Stimulated activated CD4-positive, alpha-beta T cell treated with anti-CD3 and anti-CD28 coated beads, Interleukin-15, amount 100 ng/mL, for 1 hour (primary cell): ENCODE data around the gene UBE2E2.
"Not testable (repeated sequence)": the region's sequence is repeated elsewhere in the genome, so short reads cannot be mapped to it uniquely, and the experiment has no call there.

Experiments used
- DNase-seq, 2 donors: peaks; one replicate each; pipeline ENCODE4 v3.0.0-alpha.2; 2020; ENCODE audit warnings: low read depth in 1 of 2, low spot score in 1 of 2

The UBE2E2 gene

GRCh38 chr3:23324745-23325144 lies 121.6 kb downstream of the UBE2E2 start:
- no peak for DNase-seq

DNA sequence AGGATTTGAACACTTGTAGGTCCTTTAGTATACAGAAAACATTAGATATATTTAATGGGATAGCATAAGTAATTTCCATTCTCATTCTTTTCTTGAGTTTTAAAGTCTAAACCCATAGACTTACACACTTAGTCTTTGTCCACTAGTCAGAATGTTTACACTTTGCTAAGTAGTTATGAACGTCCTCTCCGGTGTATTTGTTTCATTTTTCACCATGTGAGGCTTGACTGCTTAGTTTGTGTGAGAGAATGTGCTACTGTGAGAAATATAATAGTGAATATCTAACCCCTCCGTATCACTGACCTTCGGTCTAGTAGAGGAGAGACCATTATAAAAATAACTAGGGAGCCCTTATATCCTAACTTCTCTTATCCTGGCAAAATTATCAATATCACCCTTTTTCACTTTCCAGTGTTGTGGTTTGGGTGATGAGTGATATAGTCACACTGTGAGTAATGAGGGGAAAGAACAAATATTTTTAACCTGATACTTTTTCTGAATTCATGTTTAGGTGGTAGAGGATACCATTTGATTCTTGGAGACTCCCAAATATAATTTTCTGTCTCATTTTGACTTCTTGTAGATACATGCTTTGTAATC lies 122.4 kb downstream of the UBE2E2 start:
- no peak for DNase-seq

DNA sequence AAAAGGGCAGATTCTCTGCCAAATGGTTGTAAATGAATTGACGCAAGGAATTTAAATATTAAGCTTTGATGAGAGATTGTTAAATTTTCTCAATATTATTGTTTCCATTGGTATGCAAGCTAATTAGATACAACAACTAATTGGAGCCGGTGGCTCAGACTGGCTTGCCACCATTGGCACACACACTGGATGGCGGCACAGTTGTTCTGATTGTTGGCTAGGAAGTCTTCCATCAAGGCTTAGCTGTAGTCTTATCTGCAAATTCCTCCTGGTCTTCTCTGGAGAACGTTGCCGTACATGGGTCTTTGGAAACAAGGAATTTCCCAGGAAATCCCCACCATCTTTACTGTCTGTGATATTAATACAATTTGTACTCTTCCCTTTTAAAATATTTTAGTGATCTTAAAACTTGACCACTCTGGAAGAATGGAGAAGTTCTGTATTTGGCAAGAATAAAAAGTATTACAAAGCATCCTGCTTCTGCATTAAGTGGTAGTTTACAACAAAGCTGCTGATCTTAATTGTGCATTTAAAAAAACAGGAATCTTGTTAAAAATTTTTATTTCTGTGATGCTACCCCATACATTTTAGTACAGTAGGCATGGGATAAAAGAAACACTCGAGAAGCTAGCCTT lies 126.5 kb downstream of the UBE2E2 start:
- no peak for DNase-seq

DNA sequence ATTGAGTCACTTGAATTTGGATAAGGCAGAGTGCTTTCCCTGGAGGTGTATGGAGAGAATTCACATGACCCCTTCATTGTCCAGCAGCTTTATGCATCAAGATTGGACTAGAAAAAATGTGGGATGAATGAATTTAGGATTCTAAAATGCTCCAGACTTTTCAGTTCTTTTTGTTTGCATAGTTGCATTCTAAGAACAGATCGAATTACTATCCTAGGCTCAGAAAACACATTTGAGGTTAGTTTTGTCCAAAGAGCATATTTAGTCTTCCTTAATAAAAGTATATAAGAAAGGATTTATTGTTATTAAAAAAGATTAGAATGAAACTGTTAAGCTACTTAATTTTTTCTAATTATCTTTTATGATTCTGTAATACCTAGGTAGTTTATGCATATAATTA lies 127.4 kb downstream of the UBE2E2 start:
- DNase-seq = no peak

DNA sequence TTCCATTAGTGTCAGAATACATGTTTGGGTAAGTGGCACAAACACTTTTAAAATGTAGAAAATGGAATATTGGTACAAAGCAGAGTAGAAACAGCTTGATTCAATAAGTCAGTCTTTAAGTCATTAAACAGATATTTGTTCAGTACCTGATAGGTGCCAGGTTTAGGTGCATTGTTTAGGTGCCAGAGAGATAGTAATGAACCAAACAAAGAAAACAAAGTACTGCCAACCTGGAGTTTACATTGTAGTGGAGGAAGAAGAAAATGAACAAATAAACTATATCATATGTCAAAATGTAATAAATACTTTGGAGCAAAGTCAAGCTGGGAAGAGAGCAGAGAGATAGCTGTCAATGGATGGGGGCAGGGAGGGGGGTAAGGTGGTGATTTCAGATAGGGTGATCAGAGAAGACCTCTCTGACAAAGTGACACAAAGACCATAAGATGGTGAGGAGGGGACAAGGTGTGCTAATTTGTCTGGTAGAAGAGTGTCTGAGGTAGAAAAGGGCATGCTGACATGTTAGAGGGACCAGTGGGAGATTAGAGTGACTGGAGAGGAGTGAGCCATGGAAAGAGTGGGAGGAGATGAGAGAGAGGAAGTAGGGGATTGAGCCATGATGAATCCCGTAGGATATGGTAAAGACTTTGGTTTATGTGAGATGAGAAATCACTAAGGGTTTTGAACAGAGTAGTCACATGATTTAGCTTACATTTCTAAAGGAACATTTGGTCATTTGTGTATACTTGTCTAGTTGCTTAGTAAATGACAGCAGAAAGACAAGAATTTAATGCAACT lies 128.2 kb downstream of the UBE2E2 start:
- no peak for DNase-seq

DNA sequence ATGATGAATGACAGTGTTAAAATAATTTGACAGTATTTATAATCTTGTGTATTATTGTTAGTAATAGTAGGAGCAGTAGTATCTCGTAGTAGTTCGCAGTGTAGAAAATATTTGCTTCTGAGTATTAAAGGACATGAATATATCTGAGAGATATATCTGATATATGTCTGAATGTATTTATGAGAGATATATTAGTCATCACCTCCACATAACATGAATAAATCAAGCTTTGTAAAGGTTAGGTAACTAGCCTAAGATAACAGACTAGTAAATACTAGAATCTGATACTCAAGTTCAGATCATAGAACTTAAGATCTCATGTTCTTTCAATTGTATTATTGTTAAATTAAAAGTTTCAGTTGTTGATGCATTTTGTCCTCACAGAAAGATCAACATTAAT lies 130.5 kb downstream of the UBE2E2 start:
- DNase-seq = no peak

DNA sequence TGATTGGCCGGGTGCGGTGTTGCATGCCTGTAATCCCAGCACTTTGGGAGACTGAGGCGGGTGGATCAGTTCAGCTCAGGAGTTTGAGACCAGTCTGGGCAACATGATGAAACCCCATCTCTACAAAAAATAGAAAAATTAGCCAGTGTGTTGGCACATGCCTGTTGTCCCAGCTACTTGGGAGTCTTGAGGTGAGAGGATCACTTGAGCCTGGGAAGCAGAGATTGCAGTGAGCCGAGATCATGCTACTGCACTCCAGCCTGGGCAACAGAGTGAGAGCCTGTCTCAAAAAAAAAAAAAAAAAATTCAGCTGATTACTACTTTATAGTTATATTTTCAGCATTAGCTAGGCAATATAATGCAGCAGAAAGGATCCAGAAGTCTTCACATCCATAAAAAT lies 133.7 kb downstream of the UBE2E2 start:
- DNase-seq = not testable (repeated sequence)

DNA sequence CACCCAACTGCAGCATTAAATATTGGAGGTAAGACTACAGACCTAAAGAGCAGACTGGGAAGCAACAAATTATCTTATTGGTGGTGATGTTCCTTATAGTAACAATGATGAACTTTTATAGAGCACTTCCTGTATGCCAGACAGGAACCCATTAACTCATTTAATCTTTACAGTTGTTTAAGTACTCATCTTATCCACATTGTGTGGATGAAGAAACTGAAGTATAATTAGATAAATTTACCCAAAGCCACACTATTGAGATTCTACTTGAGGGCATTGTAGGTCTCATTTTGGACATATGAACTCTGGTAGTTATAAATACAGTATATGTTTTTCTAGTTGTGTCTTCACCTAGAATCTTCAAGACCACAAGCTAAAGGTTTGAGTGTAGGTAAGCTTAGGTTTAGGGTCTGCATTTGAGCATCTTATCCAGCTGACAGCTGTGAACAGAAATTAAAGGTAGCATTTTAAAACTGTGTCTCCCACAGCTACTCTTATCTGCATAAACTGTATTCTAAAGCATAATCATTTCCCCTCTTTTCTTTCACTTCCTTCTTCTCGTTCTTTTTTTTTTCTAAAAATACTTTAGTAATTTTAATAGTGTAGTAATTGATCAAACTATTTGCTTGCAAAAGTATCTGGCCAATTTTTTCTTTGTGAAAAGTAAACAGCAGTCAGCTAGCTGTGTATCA lies 138.2 kb downstream of the UBE2E2 start:
- no peak for DNase-seq

- no peak for DNase-seq
Observed at GRCh38 chr3:23342343-23342742, 139.2 kb downstream of the UBE2E2 start.

DNA sequence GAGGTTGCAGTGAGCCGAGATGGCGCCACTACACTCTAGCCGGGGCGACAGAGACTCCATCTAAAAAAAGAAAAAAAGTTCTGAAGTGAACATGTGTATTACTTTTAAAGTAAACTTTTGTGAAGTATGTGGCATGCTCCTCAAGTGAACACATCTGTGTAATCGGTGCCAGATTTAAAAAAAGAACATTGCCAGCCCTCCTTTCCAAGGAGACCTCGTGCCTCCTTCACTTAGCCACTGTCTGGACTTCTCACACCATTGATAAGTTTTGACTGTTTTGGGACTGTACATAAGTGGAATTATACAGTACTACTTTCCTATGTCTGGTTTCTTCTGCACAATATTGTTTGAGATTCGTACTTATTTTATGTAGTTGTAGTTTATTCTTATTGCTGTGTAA lies 140.4 kb downstream of the UBE2E2 start:
- DNase-seq = no peak

DNA sequence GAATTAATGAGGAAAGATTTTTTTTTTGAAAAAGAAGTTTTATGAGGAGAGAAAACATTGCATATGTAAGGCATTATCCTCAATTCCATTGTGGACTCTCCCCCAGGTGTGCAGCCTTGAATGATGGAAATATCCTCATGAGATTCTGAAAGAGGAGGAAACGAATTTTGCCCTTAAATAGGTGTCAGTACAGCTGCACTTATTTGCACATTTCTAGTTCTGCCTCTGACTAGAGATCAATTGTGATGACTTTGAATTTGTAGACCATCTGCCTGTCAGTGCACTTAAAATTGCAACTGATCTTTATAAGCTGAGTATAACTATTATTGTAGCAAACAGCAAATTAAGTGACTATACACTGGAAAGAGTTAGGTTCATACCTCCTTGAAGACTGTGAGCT lies 141.8 kb downstream of the UBE2E2 start:
- no peak for DNase-seq

DNA sequence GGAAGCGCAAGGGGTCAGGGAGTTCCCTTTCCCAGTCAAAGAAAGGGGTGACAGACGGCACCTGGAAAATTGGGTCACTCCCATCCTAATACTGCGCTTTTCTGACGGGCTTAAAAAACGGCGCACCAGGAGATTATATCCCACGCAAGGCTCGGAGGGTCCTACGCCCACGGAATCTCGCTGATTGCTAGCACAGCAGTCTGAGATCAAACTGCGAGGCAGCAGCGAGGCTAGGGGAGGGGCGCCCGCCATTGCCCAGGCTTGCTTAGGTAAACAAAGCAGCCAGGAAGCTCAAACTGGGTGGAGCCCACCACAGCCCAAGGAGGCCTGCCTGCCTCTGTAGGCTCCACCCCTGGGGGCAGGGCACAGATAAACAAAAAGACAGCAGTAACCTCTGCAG lies 146.3 kb downstream of the UBE2E2 start:
- DNase-seq = not testable (repeated sequence)

DNA sequence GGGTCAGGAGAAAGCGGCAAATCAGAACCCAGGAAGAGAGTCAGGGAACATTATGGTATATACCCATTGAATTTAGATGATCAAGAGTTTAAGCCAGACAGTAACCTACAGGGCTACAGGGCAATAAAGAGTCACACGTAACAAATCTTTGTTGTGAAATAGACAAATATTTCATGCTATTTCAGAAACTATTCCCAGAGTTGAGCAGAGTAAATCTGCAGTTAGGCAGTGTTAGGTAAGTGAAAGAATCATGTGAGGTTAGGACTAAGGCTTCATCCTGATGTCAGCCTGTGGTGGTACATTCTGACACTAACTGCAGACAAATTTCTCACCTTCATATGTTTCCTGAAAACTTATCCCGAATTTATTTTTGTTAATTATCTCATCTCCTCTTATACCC lies 153.0 kb downstream of the UBE2E2 start:
- no peak for DNase-seq

- no peak for DNase-seq
Observed at GRCh38 chr3:23356923-23357322, 153.8 kb downstream of the UBE2E2 start.

- no peak for DNase-seq
Observed at GRCh38 chr3:23359116-23359515, 156.0 kb downstream of the UBE2E2 start.

GRCh38 chr3:23365066-23365465 lies 161.9 kb downstream of the UBE2E2 start:
- DNase-seq = no peak

DNA sequence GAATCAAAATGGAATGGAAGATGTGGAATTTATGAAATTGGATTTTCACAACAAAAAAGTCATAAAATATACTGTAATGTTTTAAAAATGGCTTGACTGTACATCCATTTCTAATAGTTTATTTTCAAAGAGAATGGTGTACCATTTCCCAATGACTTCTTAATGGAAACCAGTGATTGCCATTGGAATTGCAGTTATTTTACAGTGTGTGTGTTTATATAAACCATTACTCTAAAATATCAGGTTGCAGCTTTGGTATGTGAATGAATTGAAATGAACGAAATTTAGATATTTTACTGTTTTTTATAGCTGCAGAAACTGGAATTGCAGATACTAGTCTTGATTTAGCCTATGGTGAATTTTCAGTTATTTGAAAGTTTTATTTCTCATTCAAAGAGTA lies 165.6 kb downstream of the UBE2E2 start:
- DNase-seq = no peak

DNA sequence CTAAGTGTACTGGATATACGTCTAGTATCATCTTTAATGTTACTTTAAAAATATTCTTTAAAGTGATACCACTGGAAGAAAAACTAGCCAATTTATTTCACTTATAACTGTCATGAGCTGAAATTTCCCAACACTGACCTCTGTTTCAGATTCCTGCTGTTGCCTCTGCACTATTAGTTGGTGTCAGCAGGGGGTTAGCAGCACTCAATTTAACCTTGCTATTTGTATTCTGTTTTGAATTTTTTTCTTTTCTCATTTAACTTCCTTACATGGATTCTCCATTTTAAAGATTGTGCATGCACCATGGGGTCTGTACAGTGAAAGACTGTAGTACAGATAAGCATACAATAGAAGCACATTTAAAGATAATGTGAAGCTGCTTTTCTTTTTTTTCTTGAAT lies 169.2 kb downstream of the UBE2E2 start:
- no peak for DNase-seq

- no peak for DNase-seq
Observed at GRCh38 chr3:23376516-23377248, 173.6 kb downstream of the UBE2E2 start.

DNA sequence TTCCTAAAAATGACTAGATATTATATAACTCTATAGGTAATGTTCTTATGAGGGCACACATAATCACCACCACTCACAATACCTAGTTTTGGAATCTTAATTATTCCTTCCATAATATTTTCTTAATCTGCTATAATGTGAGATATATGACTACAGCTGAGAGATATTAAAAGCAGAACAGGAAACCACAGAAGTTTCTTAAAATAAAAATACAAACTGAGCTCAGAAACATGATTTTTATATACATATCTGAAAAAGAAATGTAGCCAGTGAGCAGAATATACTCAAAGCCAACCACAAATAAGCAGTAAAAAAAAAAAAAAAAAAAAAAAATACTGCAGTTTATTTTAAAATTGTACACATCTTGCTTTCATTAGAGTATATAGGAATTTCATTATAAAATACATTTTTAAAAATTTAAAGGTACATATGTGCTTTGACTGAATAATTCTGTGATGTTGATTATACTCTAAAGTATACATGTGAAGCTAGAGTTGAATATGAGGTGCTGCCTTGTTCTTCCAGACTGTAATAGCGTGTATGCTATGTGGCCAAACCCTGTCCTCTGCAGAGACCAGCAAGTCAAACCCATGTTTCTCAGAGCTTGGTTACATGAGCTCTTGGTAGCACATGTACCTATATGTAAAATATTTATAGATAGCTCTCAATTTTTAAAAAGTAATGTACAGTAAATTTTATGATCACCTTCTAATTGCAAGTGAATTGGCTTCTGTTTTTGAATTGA lies 175.0 kb downstream of the UBE2E2 start:
- DNase-seq = no peak

- no peak for DNase-seq
Observed at GRCh38 chr3:23383875-23384274, 180.7 kb downstream of the UBE2E2 start.
